GM12891 (cell line): ENCODE data around the gene TEKT3.

ENCODE experiments used
- POLR2A ChIP-seq: IDR thresholded peaks from 2 replicates; pipeline ENCODE4 v1.6.1; 2011; ENCODE audit warnings: low read depth, low read length, control low read depth
- POLR2AphosphoS5 ChIP-seq: IDR thresholded peaks from 2 replicates; pipeline ENCODE4 v1.6.1; 2011; ENCODE audit warnings: low read depth, low read length, control low read depth

- no peak for TF ChIP-seq POLR2AphosphoS5
- TF ChIP-seq POLR2A = no peak
Observed at GRCh38 chr17:15341966-15342365, 569 bp upstream of the TEKT3 start.
